Ishikawa (cell line): Measurements from ENCODE around the gene C1orf21.
A peak's percentile ranks its signal among the peaks of the same experiment; 100 is the strongest.

Experiments used
- CEBPB ChIP-seq: IDR thresholded peaks from 2 replicates; pipeline ENCODE4 v1.6.1; 2012
- CREB1 ChIP-seq: IDR thresholded peaks from 2 replicates; pipeline ENCODE4 v1.6.1; 2012; ENCODE audit warnings: low read depth
- EGR1 ChIP-seq: IDR thresholded peaks from 2 replicates; pipeline ENCODE4 v1.6.1; 2012
- EP300 ChIP-seq: IDR thresholded peaks from 2 replicates; pipeline ENCODE4 v1.6.1; 2012; ENCODE audit warnings: borderline replicate concordance
- FOXM1 ChIP-seq: IDR thresholded peaks from 2 replicates; pipeline ENCODE4 v1.6.1; 2012; ENCODE audit warnings: low read depth, borderline replicate concordance
- NFIC ChIP-seq: IDR thresholded peaks from 2 replicates; pipeline ENCODE4 v1.6.1; 2012
- RAD21 ChIP-seq: IDR thresholded peaks from 2 replicates; pipeline ENCODE4 v1.6.1; 2012; ENCODE audit warnings: low read depth
- REST ChIP-seq: IDR thresholded peaks from 2 replicates; pipeline ENCODE4 v1.6.1; 2012; ENCODE audit warnings: low read depth, mild to moderate bottlenecking
- TAF1 ChIP-seq: IDR thresholded peaks from 2 replicates; pipeline ENCODE4 v1.6.1; 2012; ENCODE audit warnings: low read depth, mild to moderate bottlenecking
- TCF12 ChIP-seq: IDR thresholded peaks from 2 replicates; pipeline ENCODE4 v1.6.1; 2012; ENCODE audit warnings: low read depth
- TEAD4 ChIP-seq: IDR thresholded peaks from 2 replicates; pipeline ENCODE4 v1.6.1; 2012
- USF1 ChIP-seq: IDR thresholded peaks from 2 replicates; pipeline ENCODE4 v1.6.1; 2012
- YY1 ChIP-seq: IDR thresholded peaks from 2 replicates; pipeline ENCODE4 v1.6.1; 2012; ENCODE audit warnings: low read depth
- ZBTB7A ChIP-seq: IDR thresholded peaks from 2 replicates; pipeline ENCODE4 v1.6.1; 2012; ENCODE audit warnings: low read depth
- TF ChIP-seq, protein P1 (sequence below): IDR thresholded peaks from 2 replicates; pipeline ENCODE4 v1.6.1; 2012

Gene C1orf21

GRCh38 chr1:184383772-184384323 is 3.0 kb upstream of the C1orf21 start:
- TF ChIP-seq ZBTB7A, result no peak
- TF ChIP-seq TAF1, result no peak
- TF ChIP-seq, protein P1, sequence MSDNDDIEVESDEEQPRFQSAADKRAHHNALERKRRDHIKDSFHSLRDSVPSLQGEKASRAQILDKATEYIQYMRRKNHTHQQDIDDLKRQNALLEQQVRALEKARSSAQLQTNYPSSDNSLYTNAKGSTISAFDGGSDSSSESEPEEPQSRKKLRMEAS, result no peak
- TF ChIP-seq EP300, result no peak
- no peak for TF ChIP-seq TCF12
- no peak for TF ChIP-seq TEAD4
- no peak for TF ChIP-seq REST
- no peak for TF ChIP-seq USF1
- TF ChIP-seq CEBPB, result no peak
- no peak for TF ChIP-seq EGR1
- TF ChIP-seq FOXM1, result no peak
- no peak for TF ChIP-seq RAD21
- no peak for TF ChIP-seq YY1
- TF ChIP-seq CREB1, result no peak
- no peak for TF ChIP-seq NFIC

GRCh38 chr1:184385865-184386311 is 941 bp upstream of the C1orf21 start:
- TF ChIP-seq FOXM1, result no peak
- no peak for TF ChIP-seq CEBPB
- TF ChIP-seq TCF12, result no peak
- TF ChIP-seq TEAD4, result no peak
- TF ChIP-seq CREB1, result no peak
- TF ChIP-seq USF1, result no peak
- TF ChIP-seq RAD21, result no peak
- TF ChIP-seq, protein P1, result no peak

DNA sequence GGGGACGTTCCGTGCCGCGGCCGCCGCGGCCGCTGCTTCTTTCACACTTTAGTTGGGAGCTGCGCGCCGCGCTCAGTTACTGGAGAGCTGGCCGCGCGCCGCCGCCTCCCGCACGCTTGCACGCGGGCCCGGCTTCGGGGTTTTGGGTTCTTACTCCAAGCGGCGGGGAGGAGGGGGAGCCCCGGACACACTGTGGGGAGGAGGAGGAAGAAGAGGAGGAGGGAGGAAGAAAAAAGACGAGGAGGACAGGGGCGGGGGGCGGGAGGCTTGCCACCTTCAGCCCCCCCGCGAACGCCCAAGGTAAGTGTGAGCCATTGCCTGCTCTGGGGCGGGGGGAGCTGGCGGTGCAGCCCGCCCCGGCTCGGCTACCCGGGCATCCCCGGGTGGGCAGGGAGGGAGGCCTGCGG is 243 bp downstream of the C1orf21 start:
- no peak for TF ChIP-seq CREB1
- TF ChIP-seq, protein P1, result 0 out of 2 replicates have a peak, but pooled peaks have one; percentile 1

DNA sequence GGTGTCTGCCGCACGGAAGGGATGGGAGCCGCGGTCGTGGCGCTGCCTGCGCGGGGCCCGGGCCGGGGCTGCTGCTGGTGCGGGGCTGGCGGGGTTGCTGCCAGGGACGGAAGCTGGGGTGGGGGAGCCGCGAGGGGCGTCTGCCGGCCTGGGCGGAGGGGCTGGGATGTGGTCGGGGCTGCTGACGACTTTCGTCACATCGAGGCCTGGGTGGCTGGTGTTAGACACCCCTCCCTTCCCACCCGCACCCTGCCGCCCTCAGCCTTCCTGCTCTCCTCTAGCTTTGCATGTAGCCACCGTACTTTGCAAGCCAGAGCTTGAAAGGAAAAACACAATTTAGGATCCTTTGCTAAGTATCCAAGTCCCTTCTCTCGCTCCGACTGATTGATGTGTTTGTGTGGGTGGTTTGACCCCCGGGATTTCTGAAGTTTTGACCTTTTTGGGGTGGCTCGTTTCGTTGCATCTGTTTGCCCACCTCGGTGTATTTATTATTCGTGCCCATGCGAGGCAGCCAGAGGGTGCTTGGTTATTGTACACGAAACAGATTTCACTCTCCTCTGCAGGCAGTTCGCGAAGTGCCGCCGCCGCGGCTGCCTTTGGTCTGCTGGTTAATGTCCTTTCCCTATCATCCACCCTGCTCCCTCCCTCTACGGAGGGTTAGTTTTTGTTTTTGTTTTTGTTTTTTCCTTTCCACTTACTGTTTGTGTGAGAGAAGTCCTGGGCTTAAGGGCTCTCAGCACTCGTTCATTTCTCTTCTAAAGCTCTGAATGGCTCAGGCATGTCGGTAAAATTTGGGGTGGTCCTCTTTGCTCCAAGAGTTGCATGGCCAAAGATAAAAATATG is 868 bp downstream of the C1orf21 start:
- TF ChIP-seq NFIC, result no peak

GRCh38 chr1:184388319-184388889 is 1.6 kb downstream of the C1orf21 start:
- TF ChIP-seq ZBTB7A (no peak), CEBPB (no peak), RAD21 (no peak), YY1 (no peak), USF1 (no peak), NFIC (no peak), TAF1 (no peak), CREB1 (no peak), EGR1 (no peak), REST (no peak)
